Hepatocyte (in vitro differentiated cells): ENCODE measurements around the gene UBE2N. TPM values are rescaled to one million over a fixed set of nuclear protein-coding genes. Genes with fewer than 3 reads are reported as not detected.
A peak's percentile ranks its signal among the peaks of the same experiment; 100 is the strongest.

Source experiments
- DNase-seq: peaks from one replicate; pipeline ENCODE4 v3.0.0-alpha.2; 2016; ENCODE audit warnings: low spot score
- H2AFZ ChIP-seq: fragments of 200-600 bp; sonication (generic); 2 replicates; pipeline ENCODE4 v1.6.0; 2016; ENCODE audit warnings: antibody characterized with exemption, mild to moderate bottlenecking
- H3K27ac ChIP-seq: fragments of 200-600 bp; sonication (generic); 2 replicates; pipeline ENCODE4 v1.5.1; 2016; ENCODE audit warnings: mild to moderate bottlenecking
- H3K27me3 ChIP-seq: fragments of 200-600 bp; sonication (generic); 2 replicates; pipeline ENCODE4 v1.6.1; 2016
- H3K36me3 ChIP-seq: fragments of 200-600 bp; sonication (generic); replicated peaks from 2 replicates; pipeline ENCODE4 v1.5.1; 2016; ENCODE audit warnings: low read depth; ENCODE audit not compliant: insufficient read depth
- H3K4me1 ChIP-seq: fragments of 200-600 bp; sonication (generic); 2 replicates; pipeline ENCODE4 v1.5.1; 2016; ENCODE audit warnings: mild to moderate bottlenecking, moderate library complexity; ENCODE audit not compliant: insufficient read depth
- H3K4me2 ChIP-seq: fragments of 200-600 bp; sonication (generic); 2 replicates; pipeline ENCODE4 v1.6.0; 2016
- H3K4me3 ChIP-seq: fragments of 200-600 bp; sonication (generic); 2 replicates; pipeline ENCODE4 v1.5.1; 2016; ENCODE audit warnings: mild to moderate bottlenecking
- H3K79me2 ChIP-seq: fragments of 200-600 bp; sonication (generic); 2 replicates; pipeline ENCODE4 v1.6.0; 2017; ENCODE audit warnings: mild to moderate bottlenecking
- H3K9me2 ChIP-seq: fragments of 200-600 bp; sonication (generic); replicated peaks from 2 replicates; pipeline ENCODE4 v1.6.0; 2017; ENCODE audit warnings: mild to moderate bottlenecking; ENCODE audit not compliant: insufficient read depth
- H3K9me3 ChIP-seq: fragments of 200-600 bp; sonication (generic); 2 replicates; pipeline ENCODE4 v1.5.1; 2016; ENCODE audit warnings: low read depth, mild to moderate bottlenecking
- H4K20me1 ChIP-seq: fragments of 200-600 bp; sonication (generic); 2 replicates; pipeline ENCODE4 v1.6.0; 2016; ENCODE audit warnings: mild to moderate bottlenecking; ENCODE audit not compliant: insufficient read depth, poor library complexity, severe bottlenecking
- EZH2 ChIP-seq: fragments of 200-600 bp; sonication (generic); IDR thresholded peaks from 2 replicates; pipeline ENCODE4 v1.6.1; 2016; ENCODE audit warnings: antibody characterized with exemption, mild to moderate bottlenecking, borderline replicate concordance
- EZH2phosphoT487 ChIP-seq: fragments of 200-600 bp; sonication (generic); IDR thresholded peaks from one replicate; pipeline ENCODE4 v1.6.1; 2018; ENCODE audit warnings: antibody characterized with exemption, mild to moderate bottlenecking, low read depth, moderate library complexity; ENCODE audit not compliant: unreplicated experiment, severe bottlenecking
- WGBS: methylation state at CpG from one replicate; pipeline ENCODE4 v1.1.6; 2016; ENCODE audit warnings: low lambda C conversion rate; ENCODE audit errors: missing lambda C conversion rate; 5-methylcytosine and 5-hydroxymethylcytosine counted together
- polyA plus RNA-seq: library from polyadenylated mRNA; unstranded; fragments of >200 nt; fragmentation: Nextera tagmentation; extraction: Ambion mirVana; gene quantifications from 2 replicates; pipeline ENCODE4 v1.2.1, GENCODE V29; 2016
- total RNA-seq: library from RNA; depleted of rRNA; stranded (reverse); fragments of >200 nt; gene quantifications from 2 replicates; pipeline ENCODE4 v1.2.3, GENCODE V29; 2014
- TF ChIP-seq, protein P1 (sequence below): fragments of 200-600 bp; sonication (generic); IDR thresholded peaks from 2 replicates; pipeline ENCODE4 v1.5.1; 2016; ENCODE audit warnings: antibody characterized with exemption, mild to moderate bottlenecking; ENCODE audit not compliant: poor library complexity

UBE2N gene
- total and polyA plus RNA-seq, 2 experiments from 2014 or later = 59.1 to 121 TPM

DNA sequence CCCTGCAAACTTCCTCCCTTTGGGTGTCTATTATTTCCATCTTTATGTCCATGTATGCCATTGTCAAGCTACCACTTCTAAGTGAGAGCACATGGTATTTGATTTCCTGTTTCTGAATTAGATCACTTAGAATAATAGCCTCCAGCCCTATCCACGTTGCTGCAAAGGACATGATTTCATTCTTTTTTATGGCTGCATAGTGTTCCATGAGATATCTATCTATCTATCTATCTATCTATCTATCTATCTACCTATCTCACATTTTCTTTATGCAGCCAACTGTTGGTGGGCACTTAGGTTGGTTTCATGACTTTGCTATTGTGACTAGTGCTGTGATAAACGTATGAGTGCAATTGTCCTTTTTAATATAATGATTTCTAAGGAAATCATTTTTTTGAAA is 14.3 kb upstream of the UBE2N start:
- TF ChIP-seq, protein P1, sequence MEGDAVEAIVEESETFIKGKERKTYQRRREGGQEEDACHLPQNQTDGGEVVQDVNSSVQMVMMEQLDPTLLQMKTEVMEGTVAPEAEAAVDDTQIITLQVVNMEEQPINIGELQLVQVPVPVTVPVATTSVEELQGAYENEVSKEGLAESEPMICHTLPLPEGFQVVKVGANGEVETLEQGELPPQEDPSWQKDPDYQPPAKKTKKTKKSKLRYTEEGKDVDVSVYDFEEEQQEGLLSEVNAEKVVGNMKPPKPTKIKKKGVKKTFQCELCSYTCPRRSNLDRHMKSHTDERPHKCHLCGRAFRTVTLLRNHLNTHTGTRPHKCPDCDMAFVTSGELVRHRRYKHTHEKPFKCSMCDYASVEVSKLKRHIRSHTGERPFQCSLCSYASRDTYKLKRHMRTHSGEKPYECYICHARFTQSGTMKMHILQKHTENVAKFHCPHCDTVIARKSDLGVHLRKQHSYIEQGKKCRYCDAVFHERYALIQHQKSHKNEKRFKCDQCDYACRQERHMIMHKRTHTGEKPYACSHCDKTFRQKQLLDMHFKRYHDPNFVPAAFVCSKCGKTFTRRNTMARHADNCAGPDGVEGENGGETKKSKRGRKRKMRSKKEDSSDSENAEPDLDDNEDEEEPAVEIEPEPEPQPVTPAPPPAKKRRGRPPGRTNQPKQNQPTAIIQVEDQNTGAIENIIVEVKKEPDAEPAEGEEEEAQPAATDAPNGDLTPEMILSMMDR = no peak
- TF ChIP-seq EZH2phosphoT487 = no peak
- no peak for TF ChIP-seq EZH2
- Histone ChIP-seq H3K9me3 (no peaks in the 10 kb centered on the region), H3K9me2 (no peaks in the 10 kb centered on the region), H3K36me3 (no peaks in the 10 kb centered on the region), H3K27ac (no peak overlapping the region), H3K4me1 (peaks cover 7% of the 10 kb centered on the region), H3K4me3 (no peak overlapping the region), H3K4me2 (no peak overlapping the region), H3K79me2 (no peaks in the 10 kb centered on the region), H3K27me3 (no peaks in the 10 kb centered on the region), H2AFZ (no peak overlapping the region), H4K20me1 (no peaks in the 10 kb centered on the region)
- WGBS = 86% methylated on average over 2 of the region's 2 CpGs
- DNase-seq = no peak

DNA sequence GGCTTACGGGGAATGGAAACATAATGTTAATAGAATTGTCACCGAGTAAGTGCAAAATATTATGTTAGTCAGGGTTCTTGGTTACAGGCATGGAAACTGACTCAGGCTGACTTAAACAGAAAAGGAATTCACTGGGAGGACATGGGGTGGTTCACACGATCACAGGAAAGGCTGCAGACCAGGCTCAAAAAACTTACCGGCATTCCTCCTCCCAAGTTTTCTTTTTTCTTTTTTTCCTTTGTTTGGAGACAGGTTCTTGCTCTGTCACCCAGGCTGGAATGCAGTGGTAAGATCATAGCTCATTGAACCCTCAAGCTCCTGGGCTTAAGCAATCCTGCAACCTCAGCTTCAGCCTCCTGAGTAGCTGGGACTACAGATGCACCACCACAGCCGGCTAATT is 11.9 kb upstream of the UBE2N start:
- H2AFZ ChIP-seq = no peak overlapping the region
- H3K4me2 ChIP-seq = no peak overlapping the region

DNA sequence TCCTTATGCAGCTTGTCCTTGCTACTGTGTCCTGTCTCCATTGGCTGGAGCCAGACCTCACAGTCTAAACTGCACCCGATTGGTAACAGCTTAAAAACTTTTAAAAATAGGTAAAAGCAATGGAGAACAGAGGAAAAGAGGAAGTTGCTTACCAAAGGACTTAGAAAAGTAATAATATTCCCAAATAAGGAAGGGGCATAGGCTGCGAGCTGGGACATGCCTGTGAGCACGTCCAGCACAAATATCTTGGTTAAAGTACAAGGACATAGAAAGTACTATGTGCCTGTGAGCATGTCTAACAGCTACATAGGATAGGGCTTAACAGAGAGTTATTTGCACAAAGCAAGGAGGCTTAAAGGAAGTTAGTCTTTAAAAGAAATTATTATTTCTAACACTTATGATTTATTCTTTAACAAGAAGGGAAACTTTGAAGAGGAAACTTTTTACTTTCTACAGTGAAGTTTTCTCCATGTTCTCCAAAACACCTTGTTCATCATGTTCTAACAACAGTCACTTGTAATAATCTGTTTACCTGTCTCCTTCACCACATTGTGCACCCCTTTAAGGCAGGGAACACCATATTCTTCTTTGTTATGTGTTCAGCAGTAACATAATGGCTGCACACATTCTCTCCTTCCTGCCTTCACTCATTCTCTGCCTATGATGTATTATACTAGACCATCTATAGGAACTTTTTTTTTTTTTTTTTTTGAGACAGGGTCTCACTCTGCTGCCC is 9.8 kb upstream of the UBE2N start:
- peaks cover 7% of the 10 kb centered on the region for H3K4me1 ChIP-seq
- peak overlapping the region; percentile 69 for H3K27ac ChIP-seq
- H3K36me3 ChIP-seq = no peaks in the 10 kb centered on the region
- WGBS = 65% methylated on average over 3 of the region's 3 CpGs
- H3K9me2 ChIP-seq = no peaks in the 10 kb centered on the region
- no peak for DNase-seq
- no peaks in the 10 kb centered on the region for H3K27me3 ChIP-seq
- H3K79me2 ChIP-seq = no peaks in the 10 kb centered on the region
- H3K4me3 ChIP-seq = no peak overlapping the region
- H2AFZ ChIP-seq = no peak overlapping the region
- peak overlapping the region; percentile 44 for H3K4me2 ChIP-seq
- H3K9me3 ChIP-seq = no peaks in the 10 kb centered on the region
- H4K20me1 ChIP-seq = no peaks in the 10 kb centered on the region
- TF ChIP-seq EZH2 = no peak
- TF ChIP-seq, protein P1 = no peak
- TF ChIP-seq EZH2phosphoT487 = no peak

More for the DNA sequence above, 11.9 kb upstream of the UBE2N start:
- no peaks in the 10 kb centered on the region for H3K79me2 ChIP-seq
- TF ChIP-seq EZH2phosphoT487 = no peak
- TF ChIP-seq, protein P1 = no peak
- 86% methylated on average over 5 of the region's 5 CpGs for WGBS
- no peaks in the 10 kb centered on the region for H4K20me1 ChIP-seq
- H3K27ac ChIP-seq = no peak overlapping the region
- no peak overlapping the region for H3K4me3 ChIP-seq
- no peak for DNase-seq
- H3K36me3 ChIP-seq = no peaks in the 10 kb centered on the region
- no peaks in the 10 kb centered on the region for H3K9me2 ChIP-seq
- no peaks in the 10 kb centered on the region for H3K9me3 ChIP-seq
- H3K4me1 ChIP-seq = peaks cover 7% of the 10 kb centered on the region
- no peaks in the 10 kb centered on the region for H3K27me3 ChIP-seq
